Mesendoderm (in vitro differentiated cells): ENCODE results near the gene DCTN3.
A peak's percentile ranks its signal among the peaks of the same experiment; 100 is the strongest.

Experiments
- DNase-seq: peaks from one replicate; pipeline ENCODE4 v3.0.0; 2013
- H2AK5ac ChIP-seq: 2 replicates; pipeline ENCODE4 v1.6.1; 2013; ENCODE audit warnings: low read length, inconsistent platforms
- H2BK120ac ChIP-seq: 2 replicates; pipeline ENCODE4 v1.6.1; 2013; ENCODE audit warnings: low read depth, mild to moderate bottlenecking, low read length, moderate library complexity, mixed read lengths
- H2BK15ac ChIP-seq: replicated peaks from 2 replicates; pipeline ENCODE4 v1.6.1; 2013; ENCODE audit warnings: low read depth, mild to moderate bottlenecking, moderate library complexity
- H2BK5ac ChIP-seq: 2 replicates; pipeline ENCODE4 v1.6.1; 2013; ENCODE audit warnings: low read length, inconsistent platforms
- H3K18ac ChIP-seq: 2 replicates; pipeline ENCODE4 v1.6.1; 2013; ENCODE audit warnings: mild to moderate bottlenecking, low read length, mixed read lengths
- H3K23ac ChIP-seq: one replicate; pipeline ENCODE4 v1.6.1; 2013; ENCODE audit warnings: low read length
- H3K27ac ChIP-seq: 2 replicates; pipeline ENCODE4 v1.5.1; 2013; ENCODE audit warnings: low read depth, mild to moderate bottlenecking, inconsistent platforms, low read length, moderate library complexity
- H3K27me3 ChIP-seq: 2 replicates; pipeline ENCODE4 v1.6.1; 2013; ENCODE audit warnings: low read length, control low read depth, mild to moderate bottlenecking, inconsistent platforms; ENCODE audit not compliant: insufficient read depth, poor library complexity
- H3K36me3 ChIP-seq: 2 replicates; pipeline ENCODE4 v1.6.1; 2013; ENCODE audit warnings: low read length, inconsistent platforms; ENCODE audit not compliant: control insufficient read depth, insufficient read depth
- H3K4ac ChIP-seq: one replicate; pipeline ENCODE4 v1.6.1; 2013; ENCODE audit warnings: low read depth, mild to moderate bottlenecking, low read length, moderate library complexity
- H3K4me1 ChIP-seq: 2 replicates; pipeline ENCODE4 v1.6.1; 2013; ENCODE audit warnings: low read depth, low read length, inconsistent platforms; ENCODE audit not compliant: control insufficient read depth
- H3K4me2 ChIP-seq: 2 replicates; pipeline ENCODE4 v1.6.1; 2013; ENCODE audit warnings: low read length
- H3K4me3 ChIP-seq: 2 replicates; pipeline ENCODE4 v1.5.1; 2013; ENCODE audit warnings: mild to moderate bottlenecking, low read length
- H3K56ac ChIP-seq: one replicate; pipeline ENCODE4 v1.6.1; 2013; ENCODE audit warnings: low read length
- H3K79me1 ChIP-seq: 2 replicates; pipeline ENCODE4 v1.6.1; 2013; ENCODE audit warnings: low read length, inconsistent platforms
- H3K79me2 ChIP-seq: 2 replicates; pipeline ENCODE4 v1.6.1; 2013; ENCODE audit warnings: mild to moderate bottlenecking, low read length; ENCODE audit not compliant: control insufficient read depth, insufficient read depth
- H3K9ac ChIP-seq: 2 replicates; pipeline ENCODE4 v1.6.1; 2013; ENCODE audit warnings: low read length, inconsistent platforms
- H4K5ac ChIP-seq: one replicate; pipeline ENCODE4 v1.6.1; 2013; ENCODE audit warnings: low read length
- H4K8ac ChIP-seq: one replicate; pipeline ENCODE4 v1.6.1; 2013; ENCODE audit warnings: low read depth, mild to moderate bottlenecking, control low read depth, low read length, moderate library complexity
- WGBS: extraction: QIAGEN DNeasy Blood & Tissue Kit; methylation state at CpG from one replicate; pipeline ENCODE4 v1.1.7; 2013; ENCODE audit warnings: low lambda C conversion rate, missing lambda C conversion rate; ENCODE audit not compliant: insufficient coverage; ENCODE audit errors: extremely low coverage; 5-methylcytosine and 5-hydroxymethylcytosine counted together

DCTN3 gene

GRCh38 chr9:34581318-34581717, 39.0 kb downstream of the DCTN3 start:
- no CpG with 5 or more reads among the region's 3 CpGs for WGBS
- Histone ChIP-seq H3K4me1 (peaks cover 29% of the 10 kb centered on the region), H3K9ac (no peak overlapping the region), H3K23ac (no peak overlapping the region), H4K8ac (no peak overlapping the region), H2BK5ac (no peak overlapping the region), H2BK120ac (no peak overlapping the region), H4K5ac (no peak overlapping the region), H3K18ac (no peak overlapping the region), H2BK15ac (no peak overlapping the region), H3K27me3 (peaks cover 2% of the 10 kb centered on the region), H3K4ac (no peak overlapping the region), H3K79me1 (no peaks in the 10 kb centered on the region), H3K56ac (no peak overlapping the region), H3K4me2 (no peak overlapping the region), H3K4me3 (no peak overlapping the region), H2AK5ac (no peak overlapping the region), H3K79me2 (no peaks in the 10 kb centered on the region), H3K36me3 (no peaks in the 10 kb centered on the region), H3K27ac (no peak overlapping the region)
- no peak for DNase-seq

GRCh38 chr9:34580358-34580757, 39.9 kb downstream of the DCTN3 start:
- H4K5ac ChIP-seq = no peak overlapping the region
- H3K18ac ChIP-seq = no peak overlapping the region
- no peak overlapping the region for H3K4me2 ChIP-seq
- H3K27ac ChIP-seq = no peak overlapping the region
- peak overlapping the region; percentile 66 for H3K56ac ChIP-seq
- H3K27me3 ChIP-seq = peaks cover 2% of the 10 kb centered on the region
- no peak overlapping the region for H3K4me3 ChIP-seq
- H3K79me1 ChIP-seq = no peaks in the 10 kb centered on the region
- WGBS = no CpG with 5 or more reads among the region's 8 CpGs
- no peak overlapping the region for H3K23ac ChIP-seq
- H3K79me2 ChIP-seq = no peaks in the 10 kb centered on the region
- no peak overlapping the region for H2BK120ac ChIP-seq
- peak overlapping the region; percentile 94 for H2AK5ac ChIP-seq
- DNase-seq = no peak
- peaks cover 24% of the 10 kb centered on the region for H3K4me1 ChIP-seq
- no peak overlapping the region for H3K9ac ChIP-seq
- H2BK15ac ChIP-seq = no peak overlapping the region
- H3K36me3 ChIP-seq = no peaks in the 10 kb centered on the region
- no peak overlapping the region for H4K8ac ChIP-seq
- H3K4ac ChIP-seq = no peak overlapping the region
- no peak overlapping the region for H2BK5ac ChIP-seq

- peak overlapping the region; percentile 35 for H2BK5ac ChIP-seq
- no peak overlapping the region for H3K4me3 ChIP-seq
- H3K56ac ChIP-seq = peak overlapping the region; percentile 60
- peaks cover 22% of the 10 kb centered on the region for H3K4me1 ChIP-seq
- H3K79me2 ChIP-seq = no peaks in the 10 kb centered on the region
- H3K36me3 ChIP-seq = no peaks in the 10 kb centered on the region
- H3K9ac ChIP-seq = peak overlapping the region; percentile 44
- no peak overlapping the region for H4K8ac ChIP-seq
- H3K23ac ChIP-seq = no peak overlapping the region
- H3K4me2 ChIP-seq = no peak overlapping the region
- DNase-seq = no peak
- peaks cover 2% of the 10 kb centered on the region for H3K27me3 ChIP-seq
- H3K79me1 ChIP-seq = no peaks in the 10 kb centered on the region
- H3K18ac ChIP-seq = no peak overlapping the region
- no CpG with 5 or more reads among the region's 5 CpGs for WGBS
- H4K5ac ChIP-seq = no peak overlapping the region
- H2BK120ac ChIP-seq = no peak overlapping the region
- H3K27ac ChIP-seq = no peak overlapping the region
- no peak overlapping the region for H2BK15ac ChIP-seq
- peak overlapping the region; percentile 99 for H2AK5ac ChIP-seq
- H3K4ac ChIP-seq = no peak overlapping the region
Measured at GRCh38 chr9:34579808-34580163, 40.5 kb downstream of the DCTN3 start.

- Histone ChIP-seq H3K23ac (peak overlapping the region; percentile 59), H3K56ac (peak overlapping the region; percentile 89), H3K27ac (no peak overlapping the region), H3K79me1 (no peaks in the 10 kb centered on the region), H2BK15ac (no peak overlapping the region), H3K27me3 (peaks cover 1% of the 10 kb centered on the region), H3K4me1 (peaks cover 22% of the 10 kb centered on the region), H3K4ac (no peak overlapping the region), H3K9ac (peak overlapping the region; percentile 60), H2BK5ac (no peak overlapping the region), H3K4me3 (no peak overlapping the region), H2BK120ac (no peak overlapping the region), H3K79me2 (no peaks in the 10 kb centered on the region), H2AK5ac (no peak overlapping the region), H4K8ac (no peak overlapping the region), H3K36me3 (no peaks in the 10 kb centered on the region), H3K4me2 (peak overlapping the region; percentile 73), H4K5ac (no peak overlapping the region), H3K18ac (no peak overlapping the region)
- DNase-seq = no peak
- no CpG with 5 or more reads among the region's 17 CpGs for WGBS
Measured at GRCh38 chr9:34579104-34579807, 41.0 kb downstream of the DCTN3 start.

- peak overlapping the region; percentile 64 for H3K27ac ChIP-seq
- H3K4me1 ChIP-seq = peaks cover 22% of the 10 kb centered on the region
- peak overlapping the region; percentile 60 for H3K9ac ChIP-seq
- peak overlapping the region; percentile 9 for H2BK120ac ChIP-seq
- peak overlapping the region; percentile 94 for H3K23ac ChIP-seq
- H3K79me1 ChIP-seq = no peaks in the 10 kb centered on the region
- peak; percentile 90 for DNase-seq
- peak overlapping the region; percentile 77 for H3K18ac ChIP-seq
- no peak overlapping the region for H3K4ac ChIP-seq
- no peak overlapping the region for H3K4me3 ChIP-seq
- no peak overlapping the region for H2BK15ac ChIP-seq
- H4K8ac ChIP-seq = peak overlapping the region; percentile 68
- H3K27me3 ChIP-seq = no peaks in the 10 kb centered on the region
- no peak overlapping the region for H2AK5ac ChIP-seq
- H3K79me2 ChIP-seq = no peaks in the 10 kb centered on the region
- WGBS = no CpG with 5 or more reads among the region's 28 CpGs
- no peak overlapping the region for H4K5ac ChIP-seq
- H3K56ac ChIP-seq = peak overlapping the region; percentile 89
- no peaks in the 10 kb centered on the region for H3K36me3 ChIP-seq
- H2BK5ac ChIP-seq = peak overlapping the region; percentile 45
- peak overlapping the region; percentile 73 for H3K4me2 ChIP-seq
Measured at GRCh38 chr9:34578241-34579103, 41.8 kb downstream of the DCTN3 start.
